SIG-M5 treated with dmso at 0.1 percent for 504 hours (cell line): ENCODE data around the gene PLSCR3.
A peak's percentile ranks its signal among the peaks of the same experiment; 100 is the strongest.
"Not testable (repeated sequence)": the region's sequence is repeated elsewhere in the genome, so short reads cannot be mapped to it uniquely, and the experiment has no call there.

ENCODE experiments used
- DNase-seq: peaks from one replicate; lab custom pipeline; 2025; ENCODE audit not compliant: unreplicated experiment; lab: John Stamatoyannopoulos, UW

The PLSCR3 gene

DNA sequence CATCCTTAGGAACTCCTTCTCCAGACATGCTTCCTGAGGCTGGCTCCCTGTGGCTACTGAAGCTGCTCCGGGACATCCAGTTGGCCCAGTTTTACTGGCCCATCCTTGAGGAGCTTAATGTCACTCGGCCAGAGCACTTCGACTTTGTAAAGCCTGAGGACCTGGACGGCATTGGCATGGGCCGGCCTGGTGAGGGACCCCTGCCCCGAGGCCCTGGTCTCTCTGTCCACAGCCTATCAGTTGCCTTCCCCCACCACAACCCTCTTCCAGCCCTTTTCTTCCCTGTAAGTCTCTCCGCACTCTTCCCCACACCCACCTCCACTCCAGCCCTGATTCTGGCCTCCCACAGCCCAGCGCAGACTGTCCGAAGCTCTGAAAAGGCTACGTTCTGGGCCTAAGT, 11.4 kb downstream of the PLSCR3 start:
- no peak for DNase-seq

DNA sequence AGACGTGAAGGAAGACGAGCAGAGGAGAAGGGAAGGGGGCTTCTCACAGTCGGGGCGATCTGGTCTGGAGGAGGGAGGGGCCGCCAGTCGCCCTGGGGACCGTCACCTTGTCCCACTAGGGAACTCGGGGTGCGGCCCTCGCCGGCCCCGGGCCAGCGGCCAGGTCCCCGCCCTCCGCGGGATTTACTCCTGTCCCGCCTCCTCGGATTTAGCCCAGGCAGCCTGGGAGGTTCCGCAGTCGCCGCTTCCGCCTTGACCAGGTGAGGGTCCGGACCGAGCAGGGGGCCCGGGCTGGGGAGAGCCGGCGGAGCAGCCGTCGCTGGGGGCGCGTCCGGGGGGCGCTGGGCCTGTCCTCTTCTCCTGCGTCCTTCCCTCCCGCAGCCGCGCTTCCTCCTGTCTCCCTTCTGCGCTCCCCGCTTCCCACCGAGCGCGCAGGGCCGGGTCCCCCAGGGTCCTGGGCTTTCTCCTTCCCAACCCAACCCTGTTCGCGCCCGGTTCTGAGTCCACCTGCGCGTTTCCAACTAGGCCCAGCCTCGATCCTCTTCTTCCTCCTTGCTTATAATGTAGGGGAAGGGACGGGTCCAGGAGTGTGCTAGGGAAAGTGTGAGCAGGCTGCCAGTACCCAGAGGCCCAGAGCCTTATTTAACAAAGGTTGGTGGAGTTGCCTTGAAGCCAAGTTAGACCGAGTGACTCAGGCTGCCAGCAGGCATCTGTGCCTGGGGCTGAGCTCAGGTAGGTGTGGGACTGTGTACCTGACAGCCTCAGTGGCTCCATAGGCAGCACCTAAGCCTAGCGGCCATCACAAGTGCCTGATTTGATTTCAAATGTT, 13.3 kb downstream of the PLSCR3 start, which contains the start of gene TNK1:
Gene TNK1, plus strand, starts transcription at position 235 of the 829 bp plus-strand sequence. CDS start 1,838 bp downstream, outside the sequence.
- DNase-seq, result no peak

- no peak for DNase-seq
These were observed 14.0 kb downstream of the PLSCR3 start for GRCh38 chr17:7380321-7380720.

DNA sequence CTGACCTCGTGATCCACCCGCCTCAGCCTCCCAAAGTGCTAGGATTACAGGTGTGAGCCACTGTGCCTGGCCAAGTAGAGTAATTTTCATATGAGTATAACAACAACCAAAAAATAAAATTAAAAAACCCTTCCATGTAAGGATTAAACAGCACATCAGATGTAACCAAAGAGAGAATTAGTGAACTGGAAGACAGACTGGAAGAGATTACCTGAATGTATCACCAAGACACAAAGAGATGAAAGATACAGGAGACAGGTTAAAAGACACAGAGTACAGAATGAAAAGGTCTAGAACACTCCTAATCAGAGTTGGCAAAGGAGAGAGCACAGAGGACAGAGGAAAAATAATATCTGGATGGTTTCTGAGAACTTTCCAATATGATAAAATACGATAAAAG, 15.2 kb downstream of the PLSCR3 start:
- no peak for DNase-seq

DNA sequence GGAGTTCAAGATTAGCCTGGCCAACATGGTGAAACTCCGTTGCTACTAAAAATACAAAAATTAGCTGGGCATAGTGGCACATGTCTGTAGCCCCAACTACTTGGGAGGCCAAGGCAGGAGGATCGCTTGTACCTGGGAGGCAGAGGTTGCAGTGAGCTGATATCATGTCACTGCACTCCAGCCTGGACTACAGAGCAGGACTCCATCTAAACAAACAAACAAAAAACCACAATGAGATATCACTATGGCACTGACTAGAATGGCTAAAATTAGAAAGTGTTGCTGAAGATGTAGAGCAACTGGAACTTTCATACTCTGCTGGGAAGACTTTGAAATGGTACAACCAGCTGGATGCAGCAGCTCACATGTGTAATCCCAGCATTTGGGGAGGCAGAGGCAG, 20.0 kb downstream of the PLSCR3 start:
- DNase-seq, result no peak

DNA sequence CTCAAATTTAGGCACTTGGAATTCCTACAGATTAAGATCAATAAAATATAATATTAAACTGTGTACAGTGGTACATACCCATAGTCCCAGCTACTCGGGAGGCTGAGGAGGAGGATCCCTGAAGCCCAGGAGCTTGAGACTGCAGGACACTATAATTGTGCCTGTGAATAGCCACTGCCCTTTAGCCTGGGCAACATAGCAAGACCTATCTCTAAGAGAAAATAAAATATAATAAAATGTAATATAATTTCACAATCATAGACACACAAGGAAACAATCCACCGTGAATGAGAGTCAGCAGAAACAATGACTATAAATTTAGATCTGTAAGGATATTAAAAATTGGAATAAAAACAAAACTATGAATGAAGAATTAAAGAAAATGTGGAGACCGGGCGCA, 23.5 kb downstream of the PLSCR3 start:
- no peak for DNase-seq

- no peak for DNase-seq
These were observed 24.5 kb downstream of the PLSCR3 start for GRCh38 chr17:7369825-7370224.

GRCh38 chr17:7368599-7368994, 25.7 kb downstream of the PLSCR3 start:
- not testable (repeated sequence) for DNase-seq

GRCh38 chr17:7367918-7368598, 26.3 kb downstream of the PLSCR3 start:
- DNase-seq, result no peak

GRCh38 chr17:7367083-7367482, 27.2 kb downstream of the PLSCR3 start:
- no peak for DNase-seq

- DNase-seq, result not testable (repeated sequence)
These were observed 28.4 kb downstream of the PLSCR3 start for GRCh38 chr17:7365963-7366362.

DNA sequence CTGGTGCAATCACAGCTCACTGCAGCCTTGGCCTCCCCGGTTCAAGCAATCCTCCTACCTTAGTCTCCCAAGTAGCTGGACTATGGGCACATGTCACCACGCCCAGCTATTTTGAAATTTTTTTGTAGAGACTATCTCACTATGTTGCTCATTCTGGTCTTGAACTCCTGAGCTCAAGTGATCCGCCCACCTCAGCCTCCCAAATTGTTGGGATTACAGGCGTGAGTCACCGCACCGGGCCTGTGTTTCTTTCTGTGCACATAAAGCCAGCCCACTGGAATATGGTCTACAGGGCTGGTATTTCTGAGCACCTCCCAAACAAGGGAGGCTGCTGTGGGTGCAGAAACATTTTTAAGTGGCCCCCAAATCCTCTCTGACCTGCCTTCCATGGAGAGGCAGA, 31.0 kb downstream of the PLSCR3 start:
- DNase-seq, result no peak

- no peak for DNase-seq
These were observed 32.4 kb downstream of the PLSCR3 start for GRCh38 chr17:7361906-7362305.

DNA sequence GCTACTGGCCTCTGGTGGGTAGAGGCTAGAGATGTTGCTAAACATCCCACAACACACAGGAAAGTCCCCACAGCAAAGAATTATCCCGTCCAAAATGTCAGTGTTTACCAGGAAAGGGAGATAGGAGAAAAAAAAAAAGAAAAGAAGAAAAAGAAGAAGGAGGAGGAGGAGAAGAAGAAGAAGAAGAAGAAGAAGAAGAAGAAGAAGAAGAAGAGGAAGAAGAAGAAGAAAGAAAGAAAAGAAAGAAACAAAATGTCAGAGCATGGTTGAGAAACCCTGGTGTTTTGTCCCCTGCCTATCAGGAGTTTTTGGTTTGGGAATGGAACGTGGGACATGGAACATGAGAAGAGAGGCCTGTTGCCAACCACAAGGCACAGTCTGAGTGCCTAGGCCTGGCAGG, 36.9 kb downstream of the PLSCR3 start:
- no peak for DNase-seq

- DNase-seq, result no peak
These were observed 37.6 kb downstream of the PLSCR3 start for GRCh38 chr17:7356756-7357155.

DNA sequence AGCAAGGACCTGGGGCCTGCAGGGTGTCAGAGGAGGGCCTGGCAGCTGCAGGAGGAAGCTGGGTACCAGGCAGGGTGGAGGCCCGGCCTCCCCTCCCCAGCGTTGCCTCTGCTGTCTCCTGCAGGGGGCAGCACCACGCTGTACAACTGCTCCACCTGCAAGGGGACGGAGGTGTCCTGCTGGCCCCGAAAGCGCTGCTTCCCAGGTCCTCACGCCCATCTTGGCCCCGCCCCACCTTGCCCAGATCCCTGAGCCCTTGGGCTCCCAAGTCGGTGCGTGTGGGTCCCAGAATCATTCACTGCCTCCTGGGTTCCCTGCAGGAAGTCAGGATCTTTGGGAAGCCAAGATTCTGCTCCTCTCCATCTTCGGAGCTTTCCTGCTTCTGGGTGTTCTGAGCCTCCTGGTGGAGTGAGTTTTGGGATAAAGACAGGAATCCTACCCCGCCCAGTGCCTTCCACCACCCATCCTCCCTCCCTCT, 38.2 kb downstream of the PLSCR3 start:
- DNase-seq, result peak; percentile 56

- DNase-seq, result no peak
These were observed 38.8 kb downstream of the PLSCR3 start for GRCh38 chr17:7355573-7355972.

GRCh38 chr17:7355053-7355452, 39.3 kb downstream of the PLSCR3 start, which contains the start of gene TMEM95:
TMEM95 (plus strand) TSS chr17:7355156; CDS start chr17:7355205, 49 bp downstream.
- DNase-seq, result no peak

GRCh38 chr17:7354262-7354843, 40.0 kb downstream of the PLSCR3 start:
- no peak for DNase-seq

- no peak for DNase-seq
These were observed 41.3 kb downstream of the PLSCR3 start for GRCh38 chr17:7352910-7353635.

DNA sequence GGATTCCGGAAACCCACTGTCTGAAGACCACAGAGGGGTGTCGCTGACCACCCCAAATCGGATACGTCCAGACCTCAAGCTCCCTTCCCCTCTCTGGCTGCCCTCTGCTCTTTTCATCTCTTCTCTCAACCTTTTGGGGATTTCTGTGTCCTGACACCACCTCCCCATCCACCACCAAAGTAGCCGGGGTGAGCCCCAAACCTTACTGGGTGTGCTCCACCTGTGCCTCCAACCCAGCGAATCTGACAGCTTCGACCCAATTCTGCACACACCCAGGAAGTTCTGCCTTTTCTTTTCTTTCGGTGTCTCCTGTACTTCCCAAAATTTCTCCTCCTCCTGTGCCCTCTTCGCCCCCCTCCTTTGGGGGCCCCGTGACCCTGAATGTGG, 41.8 kb downstream of the PLSCR3 start:
- DNase-seq, result no peak
